Mononuclear cell (primary cell): ENCODE data around the gene SERPINE3. TPM values are rescaled to one million over a fixed set of nuclear protein-coding genes. Genes with fewer than 3 reads are reported as not detected.

Source experiments
- H3K27me3 ChIP-seq: 2 replicates; pipeline ENCODE4 v1.6.0; 2011; ENCODE audit warnings: low read length, control low read depth; ENCODE audit not compliant: insufficient read depth
- H3K4me1 ChIP-seq: 2 replicates; pipeline ENCODE4 v1.5.1; 2011; ENCODE audit warnings: mild to moderate bottlenecking, low read length, control low read depth; ENCODE audit not compliant: insufficient read depth
- H3K4me3 ChIP-seq: 2 replicates; pipeline ENCODE4 v1.5.1; 2011; ENCODE audit warnings: mild to moderate bottlenecking, low read length, moderate library complexity
- H3K9me3 ChIP-seq: 2 replicates; pipeline ENCODE4 v1.5.1; 2011; ENCODE audit warnings: low read depth, mild to moderate bottlenecking, control low read depth, low read length
- total RNA-seq: library from RNA; depleted of rRNA; stranded (reverse); fragments of >200 nt; gene quantifications from one replicate; pipeline ENCODE4 v1.2.3, GENCODE V29; 2012

Gene SERPINE3
- total RNA-seq, 1 donor: 0.10 TPM

DNA sequence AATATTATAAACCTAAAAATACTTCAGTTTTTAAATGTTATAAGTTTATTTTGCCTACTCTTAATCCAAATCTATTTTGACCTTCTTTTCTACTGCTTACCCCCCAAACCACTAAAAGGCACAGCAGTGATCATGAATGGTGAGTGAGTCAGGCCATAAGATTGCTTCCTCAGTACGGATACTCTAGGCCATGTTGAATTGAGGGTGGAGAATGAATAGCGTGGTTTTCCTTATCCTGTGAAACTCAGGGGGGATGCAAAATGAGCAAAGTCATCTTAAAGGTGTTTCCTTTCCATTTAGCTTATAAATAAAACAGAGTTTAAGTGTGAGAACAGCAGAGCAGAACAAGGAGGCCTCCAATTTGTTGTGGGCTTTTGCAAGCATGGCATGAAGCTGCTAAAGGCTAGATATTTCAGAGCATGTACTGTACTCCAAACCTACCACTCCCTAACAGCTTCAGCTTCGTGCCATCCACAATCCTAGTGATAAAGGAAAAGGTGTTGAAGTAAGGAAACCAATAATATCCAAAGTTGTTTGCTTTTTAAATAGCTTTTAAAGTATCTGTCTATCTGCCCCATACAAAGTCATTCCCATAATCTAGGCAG, 25.0 kb downstream of the SERPINE3 start:
- H3K27me3 ChIP-seq: no peaks in the 10 kb centered on the region
- H3K4me1 ChIP-seq: no peaks in the 10 kb centered on the region
- no peak overlapping the region for H3K4me3 ChIP-seq
- no peaks in the 10 kb centered on the region for H3K9me3 ChIP-seq

- no peaks in the 10 kb centered on the region for H3K4me1 ChIP-seq
- no peaks in the 10 kb centered on the region for H3K9me3 ChIP-seq
- H3K4me3 ChIP-seq: no peak overlapping the region
- H3K27me3 ChIP-seq: no peaks in the 10 kb centered on the region
These were observed 30.6 kb downstream of the SERPINE3 start for GRCh38 chr13:51370116-51370515.

DNA sequence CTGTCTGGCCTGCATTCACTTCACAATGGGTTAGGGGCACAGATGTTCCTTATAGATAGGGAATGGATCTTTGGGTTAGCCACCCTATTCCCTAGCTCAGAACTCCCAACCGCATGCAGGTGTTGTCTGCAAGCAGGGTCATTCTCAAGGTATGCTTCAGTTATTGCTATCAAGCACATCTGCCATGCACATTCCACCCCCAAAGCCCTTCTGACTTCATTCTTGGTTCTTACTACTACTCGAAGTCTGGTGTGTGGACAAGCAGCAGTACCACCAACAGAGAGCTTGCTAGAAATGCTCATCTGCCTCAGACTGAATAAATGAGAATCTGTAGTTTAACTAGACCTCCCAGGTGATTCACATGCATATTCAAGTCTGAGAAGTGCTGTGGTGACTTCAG, 31.3 kb downstream of the SERPINE3 start:
- Histone ChIP-seq H3K4me3 (no peak overlapping the region), H3K9me3 (no peaks in the 10 kb centered on the region), H3K4me1 (no peaks in the 10 kb centered on the region), H3K27me3 (no peaks in the 10 kb centered on the region)

DNA sequence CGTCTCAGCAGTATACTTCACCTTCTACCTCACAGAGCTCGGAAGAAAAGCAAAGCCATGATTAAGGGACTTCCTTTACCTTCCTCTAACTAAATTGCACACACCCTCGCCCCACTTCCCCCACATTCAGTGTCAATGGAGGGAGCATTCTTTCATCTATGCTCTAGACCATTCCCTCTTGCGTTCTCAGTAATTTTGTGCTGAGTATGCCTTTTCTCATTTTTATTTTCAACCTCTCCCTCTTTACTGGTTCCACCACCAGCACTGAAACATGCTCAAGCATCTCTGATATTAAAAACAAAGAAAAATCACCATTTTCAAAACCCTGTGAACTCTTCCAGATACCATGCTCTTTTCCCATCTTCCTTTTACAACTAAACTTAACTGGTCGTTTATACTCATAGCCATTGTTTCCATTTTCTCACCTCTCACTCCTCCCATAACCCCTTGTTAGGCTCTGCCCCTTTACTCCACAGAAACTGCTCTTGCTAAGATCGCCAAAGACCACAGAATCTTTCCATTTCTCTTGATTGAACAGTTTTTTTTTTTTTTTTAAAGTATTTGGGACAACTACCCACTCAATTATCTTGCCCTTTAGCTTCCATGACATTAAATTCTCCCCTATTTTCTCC, 32.4 kb downstream of the SERPINE3 start:
- Histone ChIP-seq H3K9me3 (no peaks in the 10 kb centered on the region), H3K4me1 (no peaks in the 10 kb centered on the region)

DNA sequence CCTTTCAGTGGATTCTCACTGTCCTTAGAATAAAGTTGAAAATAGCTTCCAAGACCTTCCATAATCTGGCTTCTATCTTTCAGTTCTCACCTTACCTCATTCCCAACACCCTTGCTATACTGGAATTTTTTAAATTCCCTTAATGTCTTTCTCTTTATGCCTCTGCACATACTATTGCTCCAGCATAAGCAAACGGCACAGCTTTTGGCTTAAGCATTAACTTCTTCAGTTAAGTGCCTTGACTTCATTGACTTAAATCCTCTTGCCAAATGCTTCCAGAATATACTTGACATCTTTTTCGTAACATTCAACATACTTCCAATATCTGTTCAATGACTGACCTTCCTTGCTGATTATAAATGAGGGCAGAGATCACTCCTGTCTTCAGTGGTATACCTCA, 34.0 kb downstream of the SERPINE3 start:
- H3K9me3 ChIP-seq: no peaks in the 10 kb centered on the region
- no peaks in the 10 kb centered on the region for H3K27me3 ChIP-seq
- H3K4me1 ChIP-seq: no peaks in the 10 kb centered on the region
- no peak overlapping the region for H3K4me3 ChIP-seq

More for the DNA sequence above, 32.4 kb downstream of the SERPINE3 start:
- H3K27me3 ChIP-seq: no peaks in the 10 kb centered on the region
- H3K4me3 ChIP-seq: no peak overlapping the region

DNA sequence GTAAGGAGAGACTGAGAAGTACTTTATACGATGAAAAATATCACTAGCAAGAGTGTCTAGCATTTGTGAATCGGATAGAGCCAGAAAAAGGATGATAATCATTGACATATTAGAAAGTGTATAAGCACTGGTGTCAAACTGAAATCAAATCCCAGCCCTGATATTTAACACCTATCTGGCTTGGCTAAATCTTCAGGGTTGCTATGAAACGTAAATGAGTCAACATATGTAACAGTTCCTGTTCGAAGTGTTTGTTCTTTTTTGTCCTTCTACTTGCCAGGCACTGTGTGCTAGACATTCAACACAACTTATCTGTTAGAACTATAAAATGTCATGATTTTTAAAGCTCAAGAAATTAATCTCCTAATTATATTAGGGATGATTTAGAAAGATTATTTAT, 40.8 kb downstream of the SERPINE3 start:
- Histone ChIP-seq H3K27me3 (no peaks in the 10 kb centered on the region), H3K4me1 (no peaks in the 10 kb centered on the region), H3K4me3 (no peak overlapping the region), H3K9me3 (no peaks in the 10 kb centered on the region)

DNA sequence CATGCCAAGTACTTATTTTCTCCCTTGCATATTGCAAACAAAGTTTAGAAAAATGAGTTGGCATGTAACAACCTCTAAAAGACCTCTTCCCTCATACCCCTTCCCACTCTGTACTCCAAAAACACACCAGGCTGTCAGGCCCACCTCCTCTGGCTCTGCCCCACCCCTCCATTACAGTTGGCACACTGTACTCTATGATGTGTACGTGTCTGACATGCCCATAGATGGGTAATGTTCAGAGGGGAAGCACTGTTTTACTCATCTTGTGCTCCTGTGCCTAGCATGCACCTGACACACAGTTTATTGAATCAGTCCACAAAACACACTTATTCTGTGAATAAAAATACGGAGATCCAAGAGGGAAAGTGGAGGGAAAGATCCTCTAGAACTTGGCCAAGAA, 45.6 kb downstream of the SERPINE3 start:
- Histone ChIP-seq H3K4me3 (no peak overlapping the region), H3K27me3 (no peaks in the 10 kb centered on the region), H3K9me3 (no peaks in the 10 kb centered on the region), H3K4me1 (no peaks in the 10 kb centered on the region)

- peaks cover 5% of the 10 kb centered on the region for H3K4me1 ChIP-seq
- H3K9me3 ChIP-seq: no peaks in the 10 kb centered on the region
- H3K4me3 ChIP-seq: no peak overlapping the region
- H3K27me3 ChIP-seq: no peaks in the 10 kb centered on the region
These were observed 55.2 kb downstream of the SERPINE3 start for GRCh38 chr13:51394724-51395123.

DNA sequence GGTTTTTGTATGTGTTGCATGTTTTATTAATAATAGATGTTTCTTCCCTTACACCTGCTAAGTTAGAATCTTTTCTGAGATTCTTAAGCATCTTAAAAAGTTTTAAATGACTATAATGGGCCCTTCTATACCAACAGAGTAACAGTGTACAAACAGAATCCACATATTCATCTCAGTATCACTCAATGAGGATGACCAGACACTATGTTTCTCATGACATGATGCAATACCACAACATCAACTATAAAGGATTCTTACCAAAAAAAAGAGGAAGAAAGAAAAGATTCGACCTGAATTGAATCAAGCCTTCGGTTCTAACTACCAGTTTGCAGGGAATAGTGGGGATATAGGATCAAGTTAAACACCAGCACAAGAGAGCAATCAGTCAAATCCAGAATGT, 56.9 kb downstream of the SERPINE3 start:
- Histone ChIP-seq H3K27me3 (no peaks in the 10 kb centered on the region), H3K4me3 (no peak overlapping the region), H3K4me1 (peaks cover 5% of the 10 kb centered on the region), H3K9me3 (no peaks in the 10 kb centered on the region)

GRCh38 chr13:51397262-51397941, 57.9 kb downstream of the SERPINE3 start:
- no peak overlapping the region for H3K4me3 ChIP-seq
- H3K27me3 ChIP-seq: no peaks in the 10 kb centered on the region
- H3K9me3 ChIP-seq: no peaks in the 10 kb centered on the region
- peaks cover 5% of the 10 kb centered on the region for H3K4me1 ChIP-seq

DNA sequence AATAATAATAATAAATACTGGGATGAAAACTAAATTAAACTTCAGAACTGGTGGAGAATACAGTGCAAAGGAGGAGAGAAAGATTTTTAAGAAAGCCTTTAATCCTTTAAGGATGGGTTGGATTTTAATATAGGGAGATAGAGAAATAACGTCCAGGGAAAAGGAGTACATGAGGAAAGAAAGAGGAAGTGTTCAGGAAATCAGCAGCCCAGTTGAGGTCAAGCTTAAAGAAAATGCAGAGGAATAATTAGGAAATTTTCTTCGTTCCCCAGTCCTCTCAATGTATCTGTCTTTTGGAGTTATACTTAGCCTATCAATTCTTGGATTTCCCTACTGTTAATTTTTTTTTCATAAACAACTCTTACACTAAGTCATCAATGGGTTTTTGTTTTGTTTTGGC, 65.7 kb downstream of the SERPINE3 start:
- Histone ChIP-seq H3K27me3 (no peaks in the 10 kb centered on the region), H3K9me3 (no peaks in the 10 kb centered on the region), H3K4me1 (peaks cover 9% of the 10 kb centered on the region), H3K4me3 (no peak overlapping the region)

DNA sequence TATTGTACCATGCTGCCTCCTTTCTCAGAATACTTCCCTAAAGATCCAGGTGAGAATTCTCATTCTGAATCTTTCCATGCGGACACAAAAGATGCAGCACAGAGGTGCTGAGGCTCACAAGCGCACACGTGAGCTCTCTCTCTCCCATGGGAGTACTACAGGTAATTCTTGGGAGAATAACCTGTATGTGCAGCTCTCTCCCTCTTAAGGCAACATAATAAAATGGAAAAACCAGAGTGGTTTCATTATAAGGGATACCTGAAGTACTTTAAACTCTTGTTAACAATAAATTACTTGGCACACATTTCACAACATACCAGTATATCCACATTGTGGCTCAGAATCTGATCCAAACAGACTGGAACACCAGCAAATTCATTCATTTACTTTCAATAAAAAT, 72.9 kb downstream of the SERPINE3 start:
- H3K9me3 ChIP-seq: no peaks in the 10 kb centered on the region
- no peaks in the 10 kb centered on the region for H3K4me1 ChIP-seq
- no peak overlapping the region for H3K4me3 ChIP-seq
- H3K27me3 ChIP-seq: no peaks in the 10 kb centered on the region

Other genes starting within 250 kb of the SERPINE3 start
- gene C13orf42, start 228.4 kb upstream of the SERPINE3 start, total RNA-seq: not detected
- gene FAM124A, start 117.3 kb upstream of the SERPINE3 start, total RNA-seq: under 0.01 TPM
- gene INTS6, start 113.3 kb downstream of the SERPINE3 start, total RNA-seq: 47.2 TPM
- gene WDFY2, start 244.8 kb downstream of the SERPINE3 start, total RNA-seq: 19.0 TPM